ENCODE results near the gene SFRP2.

Gene SFRP2

DNA sequence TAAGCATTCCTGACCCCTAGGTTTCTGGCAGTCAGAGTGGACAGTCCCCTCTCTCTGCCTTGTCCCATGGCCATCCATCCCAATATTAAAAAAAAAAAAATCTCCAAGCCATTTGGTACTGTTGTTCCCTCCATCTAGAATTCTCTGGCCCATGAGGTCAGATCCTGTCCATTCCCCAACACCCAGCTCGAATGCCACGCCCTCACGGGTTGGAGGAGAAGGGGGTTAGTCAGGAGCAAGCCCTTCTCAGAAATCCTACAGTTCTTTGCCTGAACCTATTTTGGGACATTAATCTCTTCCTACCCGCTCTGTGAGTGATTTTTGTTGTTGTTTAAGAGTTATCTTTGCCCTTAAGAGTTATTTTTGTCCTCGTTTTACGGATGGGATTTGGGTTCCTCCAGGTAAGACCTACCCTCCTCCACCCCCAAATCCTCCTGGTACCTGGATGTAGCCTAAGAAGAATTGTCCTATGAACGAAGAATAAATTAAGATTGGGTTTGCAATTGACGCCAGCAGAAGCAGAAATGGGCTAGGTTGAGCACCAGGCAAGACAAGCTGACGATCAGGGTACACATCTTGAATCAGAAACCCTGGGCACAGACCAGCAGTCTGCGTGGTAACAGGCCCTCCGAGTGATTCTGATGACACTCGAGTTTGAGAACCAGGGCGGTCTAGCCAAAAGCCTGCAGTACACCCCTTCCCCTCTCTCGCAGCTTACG lies 30.0 kb downstream of the SFRP2 start:
- no peak overlapping the region for H3K27ac ChIP-seq
- TF ChIP-seq CTCF (conservative IDR thresholded peaks at IDR 0.05) (no peak), ZFX (IDR thresholded peaks at IDR 0.05) (no peak)

DNA sequence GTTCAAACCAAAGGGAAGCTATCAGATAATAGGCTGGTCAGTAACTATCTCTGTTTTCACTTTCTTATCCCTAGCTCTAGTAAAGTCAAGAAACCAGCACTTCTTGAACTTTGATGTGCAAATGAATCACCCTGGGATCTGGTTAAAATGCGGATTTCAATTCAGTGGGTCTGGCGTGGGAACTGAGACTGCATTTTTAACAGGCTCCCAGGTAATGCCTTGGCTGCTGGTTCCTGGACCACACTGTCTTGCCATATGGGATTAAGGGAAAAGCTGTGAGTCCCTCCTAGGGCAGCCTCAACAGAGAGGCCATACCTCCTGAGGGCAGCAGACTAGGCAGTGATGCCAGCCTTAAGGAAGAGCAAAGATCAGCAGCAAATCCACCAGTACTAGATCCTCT lies 30.7 kb downstream of the SFRP2 start:
- H3K27ac ChIP-seq = no peak overlapping the region
- TF ChIP-seq ZFX (IDR thresholded peaks at IDR 0.05) (no peak), CTCF (conservative IDR thresholded peaks at IDR 0.05) (no peak)

DNA sequence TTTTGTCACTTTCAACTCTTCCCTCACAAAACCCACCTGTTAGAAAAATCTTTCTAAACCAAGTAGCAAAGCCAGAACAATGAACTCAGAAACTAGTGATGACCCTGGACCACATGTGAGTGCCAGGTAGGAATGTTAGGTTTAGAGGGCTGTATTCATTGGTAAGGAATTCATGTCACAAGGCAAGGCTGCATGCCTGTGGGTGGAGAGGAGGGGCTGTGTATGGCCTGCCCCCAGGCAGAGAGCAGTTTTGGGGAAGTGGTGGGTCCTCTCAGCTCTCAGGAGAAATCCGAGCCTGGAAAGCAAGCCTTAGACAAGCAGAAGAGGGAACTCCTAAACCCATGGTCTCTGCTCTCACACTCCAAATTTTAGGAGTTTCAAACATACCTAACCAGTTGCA lies 31.5 kb downstream of the SFRP2 start:
- H3K27ac ChIP-seq = no peak overlapping the region
- TF ChIP-seq CTCF (conservative IDR thresholded peaks at IDR 0.05) (no peak), ZFX (IDR thresholded peaks at IDR 0.05) (no peak)

- TF ChIP-seq CTCF (conservative IDR thresholded peaks at IDR 0.05) (no peak), ZFX (IDR thresholded peaks at IDR 0.05) (no peak)
- H3K27ac ChIP-seq = no peak overlapping the region
Measured at GRCh38 chr4:153755186-153755585, 33.7 kb downstream of the SFRP2 start.

- TF ChIP-seq CTCF (conservative IDR thresholded peaks at IDR 0.05) (peak; percentile 83), ZFX (IDR thresholded peaks at IDR 0.05) (no peak)
Measured at GRCh38 chr4:153750197-153750817, 38.6 kb downstream of the SFRP2 start.

DNA sequence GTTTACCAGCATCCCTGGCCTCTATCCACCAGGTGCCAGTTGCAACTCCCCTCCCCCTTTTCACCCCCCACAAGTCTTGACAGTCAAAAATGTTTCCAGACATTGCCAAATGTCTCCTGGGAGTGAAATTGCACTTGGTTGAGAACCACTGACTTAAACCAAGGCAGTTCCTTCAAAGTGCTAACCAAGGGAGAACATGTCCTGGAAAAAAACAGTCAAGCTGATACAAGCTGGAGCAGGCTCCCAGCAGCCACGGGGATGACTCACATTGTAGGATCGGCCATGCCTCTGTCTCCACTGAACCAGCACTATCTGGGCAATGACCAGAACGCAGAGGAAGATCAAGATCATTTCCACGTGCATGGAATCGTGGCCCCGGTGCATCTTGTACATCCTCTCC lies 40.5 kb downstream of the SFRP2 start:
- TF ChIP-seq ZFX (IDR thresholded peaks at IDR 0.05) = no peak
- no peak for TF ChIP-seq CTCF (conservative IDR thresholded peaks at IDR 0.05)
- H3K27ac ChIP-seq = no peak overlapping the region

More at GRCh38 chr4:153750197-153750817, 38.6 kb downstream of the SFRP2 start:
- H3K27ac ChIP-seq = no peak overlapping the region

DNA sequence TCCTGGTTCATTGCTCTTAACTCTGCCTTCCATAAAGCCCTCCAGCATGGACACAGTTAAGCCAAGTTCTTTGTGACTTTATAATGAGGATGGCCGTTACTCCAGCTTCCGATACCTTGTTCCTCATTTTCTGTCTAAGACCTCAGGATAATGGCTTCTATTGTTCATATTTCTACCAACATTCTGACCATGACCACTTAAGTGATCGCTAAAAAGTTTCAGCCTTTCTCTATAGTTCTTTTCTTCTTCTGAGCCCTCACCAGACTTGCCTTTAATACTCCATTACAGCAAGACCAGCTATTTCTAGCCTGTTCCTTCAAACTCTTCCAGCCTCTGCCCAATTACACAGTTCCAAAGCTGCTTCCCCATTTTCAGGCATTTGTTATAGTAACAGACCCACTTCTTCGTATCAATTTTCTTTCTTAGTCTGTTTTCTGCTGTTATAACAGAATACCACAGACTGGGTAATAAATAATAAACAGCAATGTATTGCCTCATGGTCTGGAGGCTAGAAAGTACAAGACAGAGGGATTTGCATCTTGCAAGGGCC lies 41.4 kb downstream of the SFRP2 start:
- no peak for TF ChIP-seq CTCF (conservative IDR thresholded peaks at IDR 0.05)
- no peak for TF ChIP-seq ZFX (IDR thresholded peaks at IDR 0.05)
- H3K27ac ChIP-seq = no peak overlapping the region
